ENCODE data around the gene NDUFAF3. TPM values are rescaled to one million over a fixed set of nuclear protein-coding genes. Genes with fewer than 3 reads are reported as not detected.

Gene NDUFAF3
- total and polyA plus RNA-seq, 10 of the 15 experiments (the other 5 are each of a cell fraction or from before 2014, with no cell fraction given), result 25.4 to 228 (median 63.9) TPM

DNA sequence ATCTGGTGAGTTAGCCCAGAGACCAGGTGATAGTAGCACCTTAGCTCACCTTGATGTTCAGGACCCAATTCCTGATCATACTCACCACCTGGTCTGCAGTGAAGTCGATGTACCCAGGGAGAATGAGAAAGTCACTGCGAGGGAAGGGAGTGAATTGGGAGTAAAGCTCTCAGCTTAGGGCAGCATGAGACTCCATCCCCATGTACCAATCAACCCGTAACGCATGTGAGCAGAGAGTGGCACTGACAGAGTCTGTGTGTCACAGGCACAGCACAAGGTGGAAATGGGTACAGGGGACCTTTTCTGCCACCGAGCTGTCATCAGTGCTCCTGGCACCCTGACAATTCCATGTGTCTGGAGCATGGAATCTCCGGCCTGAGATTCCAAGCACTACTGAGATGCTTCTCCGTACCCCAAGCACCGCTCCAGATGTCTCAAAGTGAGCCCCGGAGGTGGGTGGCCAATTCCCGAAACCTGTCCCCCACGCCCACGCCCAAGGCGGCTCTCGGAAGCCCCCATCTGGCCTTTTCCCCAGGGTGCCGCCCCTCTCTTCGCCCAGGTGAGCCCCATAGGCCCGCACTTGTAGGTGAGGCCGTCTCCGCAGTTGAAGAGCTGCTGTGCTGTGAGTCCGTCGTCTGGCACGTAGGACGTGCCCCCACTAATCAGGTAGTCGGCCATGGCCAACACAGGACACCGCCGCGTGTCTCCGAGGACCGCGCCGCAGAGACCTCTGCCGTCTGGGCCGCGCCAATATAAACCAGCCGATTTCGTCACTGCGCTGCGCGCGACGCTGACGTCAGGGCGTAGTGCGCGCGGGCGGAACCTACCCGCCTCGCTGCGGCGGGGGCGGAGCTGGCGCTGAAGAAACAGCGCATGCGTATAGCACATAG, 7.0 kb downstream of the NDUFAF3 start, which contains the start of gene IMPDH2 (continued):
- no peak for TF ChIP-seq ZNF217 (IDR thresholded peaks at IDR 0.05)
- TF ChIP-seq CBFB (IDR thresholded peaks at IDR 0.05; ENCODE audit: low read depth), result peak; percentile 96
- TF ChIP-seq, protein P1, sequence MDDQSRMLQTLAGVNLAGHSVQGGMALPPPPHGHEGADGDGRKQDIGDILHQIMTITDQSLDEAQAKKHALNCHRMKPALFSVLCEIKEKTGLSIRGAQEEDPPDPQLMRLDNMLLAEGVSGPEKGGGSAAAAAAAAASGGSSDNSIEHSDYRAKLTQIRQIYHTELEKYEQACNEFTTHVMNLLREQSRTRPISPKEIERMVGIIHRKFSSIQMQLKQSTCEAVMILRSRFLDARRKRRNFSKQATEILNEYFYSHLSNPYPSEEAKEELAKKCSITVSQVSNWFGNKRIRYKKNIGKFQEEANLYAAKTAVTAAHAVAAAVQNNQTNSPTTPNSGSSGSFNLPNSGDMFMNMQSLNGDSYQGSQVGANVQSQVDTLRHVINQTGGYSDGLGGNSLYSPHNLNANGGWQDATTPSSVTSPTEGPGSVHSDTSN (IDR thresholded peaks at IDR 0.05; ENCODE audit: insufficient replicate concordance, low read depth, low read length), result peak; percentile 16
- TF ChIP-seq SMAD1 (IDR thresholded peaks at IDR 0.05; ENCODE audit: low read depth, partially characterized antibody), result peak; percentile 48
- TF ChIP-seq FOXK2 (IDR thresholded peaks at IDR 0.05), result no peak
- TF ChIP-seq IKZF2 (IDR thresholded peaks at IDR 0.05), result no peak
- TF ChIP-seq, protein P2, sequence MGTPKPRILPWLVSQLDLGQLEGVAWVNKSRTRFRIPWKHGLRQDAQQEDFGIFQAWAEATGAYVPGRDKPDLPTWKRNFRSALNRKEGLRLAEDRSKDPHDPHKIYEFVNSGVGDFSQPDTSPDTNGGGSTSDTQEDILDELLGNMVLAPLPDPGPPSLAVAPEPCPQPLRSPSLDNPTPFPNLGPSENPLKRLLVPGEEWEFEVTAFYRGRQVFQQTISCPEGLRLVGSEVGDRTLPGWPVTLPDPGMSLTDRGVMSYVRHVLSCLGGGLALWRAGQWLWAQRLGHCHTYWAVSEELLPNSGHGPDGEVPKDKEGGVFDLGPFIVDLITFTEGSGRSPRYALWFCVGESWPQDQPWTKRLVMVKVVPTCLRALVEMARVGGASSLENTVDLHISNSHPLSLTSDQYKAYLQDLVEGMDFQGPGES (IDR thresholded peaks at IDR 0.05), result peak; percentile 22; the same call in 1 of the 2 replicates
- no peak for TF ChIP-seq BRCA1 (IDR thresholded peaks at IDR 0.05; ENCODE audit: low read depth, low read length)
- TF ChIP-seq RBBP5 (conservative IDR thresholded peaks at IDR 0.05), result no peak
- no peak for TF ChIP-seq FOS (IDR thresholded peaks at IDR 0.05; ENCODE audit: borderline replicate concordance, extremely low read depth, insufficient read length)
- TF ChIP-seq BACH1 (IDR thresholded peaks at IDR 0.05; ENCODE audit: borderline replicate concordance), result peak; percentile 97
- TF ChIP-seq EED (IDR thresholded peaks at IDR 0.05; ENCODE audit: low read depth), result peak; percentile 54; the same call in 1 of the 2 replicates
- TF ChIP-seq CBX3 (IDR thresholded peaks at IDR 0.05; ENCODE audit: borderline replicate concordance, low read depth), result no peak
- peak; percentile 21; the same call in 1 of the 2 replicates for TF ChIP-seq BMI1 (IDR thresholded peaks at IDR 0.05; ENCODE audit: borderline replicate concordance)
- TF ChIP-seq, protein P3, sequence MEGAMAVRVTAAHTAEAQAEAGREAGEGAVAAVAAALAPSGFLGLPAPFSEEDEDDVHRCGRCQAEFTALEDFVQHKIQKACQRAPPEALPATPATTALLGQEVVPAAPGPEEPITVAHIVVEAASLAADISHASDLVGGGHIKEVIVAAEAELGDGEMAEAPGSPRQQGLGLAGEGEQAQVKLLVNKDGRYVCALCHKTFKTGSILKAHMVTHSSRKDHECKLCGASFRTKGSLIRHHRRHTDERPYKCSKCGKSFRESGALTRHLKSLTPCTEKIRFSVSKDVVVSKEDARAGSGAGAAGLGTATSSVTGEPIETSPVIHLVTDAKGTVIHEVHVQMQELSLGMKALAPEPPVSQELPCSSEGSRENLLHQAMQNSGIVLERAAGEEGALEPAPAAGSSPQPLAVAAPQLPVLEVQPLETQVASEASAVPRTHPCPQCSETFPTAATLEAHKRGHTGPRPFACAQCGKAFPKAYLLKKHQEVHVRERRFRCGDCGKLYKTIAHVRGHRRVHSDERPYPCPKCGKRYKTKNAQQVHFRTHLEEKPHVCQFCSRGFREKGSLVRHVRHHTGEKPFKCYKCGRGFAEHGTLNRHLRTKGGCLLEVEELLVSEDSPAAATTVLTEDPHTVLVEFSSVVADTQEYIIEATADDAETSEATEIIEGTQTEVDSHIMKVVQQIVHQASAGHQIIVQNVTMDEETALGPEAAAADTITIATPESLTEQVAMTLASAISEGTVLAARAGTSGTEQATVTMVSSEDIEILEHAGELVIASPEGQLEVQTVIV (IDR thresholded peaks at IDR 0.05; ENCODE audit: borderline replicate concordance, partially characterized antibody), result no peak
- TF ChIP-seq SRF (IDR thresholded peaks at IDR 0.05; ENCODE audit: low read depth in 2 of 2, low read length in 2 of 2), result no peak

All from GM12878 (cell line).